ENCODE measurements around the gene PLEKHM3.

- TF ChIP-seq, protein P1, sequence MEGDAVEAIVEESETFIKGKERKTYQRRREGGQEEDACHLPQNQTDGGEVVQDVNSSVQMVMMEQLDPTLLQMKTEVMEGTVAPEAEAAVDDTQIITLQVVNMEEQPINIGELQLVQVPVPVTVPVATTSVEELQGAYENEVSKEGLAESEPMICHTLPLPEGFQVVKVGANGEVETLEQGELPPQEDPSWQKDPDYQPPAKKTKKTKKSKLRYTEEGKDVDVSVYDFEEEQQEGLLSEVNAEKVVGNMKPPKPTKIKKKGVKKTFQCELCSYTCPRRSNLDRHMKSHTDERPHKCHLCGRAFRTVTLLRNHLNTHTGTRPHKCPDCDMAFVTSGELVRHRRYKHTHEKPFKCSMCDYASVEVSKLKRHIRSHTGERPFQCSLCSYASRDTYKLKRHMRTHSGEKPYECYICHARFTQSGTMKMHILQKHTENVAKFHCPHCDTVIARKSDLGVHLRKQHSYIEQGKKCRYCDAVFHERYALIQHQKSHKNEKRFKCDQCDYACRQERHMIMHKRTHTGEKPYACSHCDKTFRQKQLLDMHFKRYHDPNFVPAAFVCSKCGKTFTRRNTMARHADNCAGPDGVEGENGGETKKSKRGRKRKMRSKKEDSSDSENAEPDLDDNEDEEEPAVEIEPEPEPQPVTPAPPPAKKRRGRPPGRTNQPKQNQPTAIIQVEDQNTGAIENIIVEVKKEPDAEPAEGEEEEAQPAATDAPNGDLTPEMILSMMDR (IDR thresholded peaks at IDR 0.05; ENCODE audit: low read depth, low read length), result no peak
- no peak for TF ChIP-seq POLR2A (IDR thresholded peaks at IDR 0.05; ENCODE audit: extremely low read depth, insufficient read length)
Observed at GRCh38 chr2:208017721-208018120, 7.6 kb downstream of the PLEKHM3 start.
